ENCODE measurements around the gene MUC6.

DNA sequence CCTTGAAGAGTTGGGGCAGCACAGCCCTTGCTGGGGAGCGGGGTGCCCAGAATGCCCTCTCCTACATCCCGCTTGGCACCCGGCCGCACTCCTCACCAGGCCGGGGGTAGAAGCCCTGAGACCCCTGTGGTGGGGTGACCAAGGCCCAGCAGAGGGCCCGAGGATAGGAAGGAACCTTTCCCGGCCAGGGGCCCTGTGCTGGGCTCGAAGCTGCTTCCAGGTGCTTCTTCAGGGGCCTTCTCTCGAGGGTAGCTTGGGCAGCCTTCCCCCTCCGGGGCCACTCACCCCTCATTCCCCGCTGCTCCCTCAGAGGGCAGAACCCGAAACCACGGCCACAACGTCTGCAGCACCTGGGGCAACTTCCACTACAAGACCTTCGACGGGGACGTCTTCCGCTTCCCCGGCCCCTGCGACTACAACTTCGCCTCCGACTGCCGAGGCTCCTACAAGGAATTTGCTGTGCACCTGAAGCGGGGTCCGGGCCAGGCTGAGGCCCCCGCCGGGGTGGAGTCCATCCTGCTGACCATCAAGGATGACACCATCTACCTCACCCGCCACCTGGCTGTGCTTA, 38.9 kb upstream of the MUC6 start:
- TF ChIP-seq, protein P1, sequence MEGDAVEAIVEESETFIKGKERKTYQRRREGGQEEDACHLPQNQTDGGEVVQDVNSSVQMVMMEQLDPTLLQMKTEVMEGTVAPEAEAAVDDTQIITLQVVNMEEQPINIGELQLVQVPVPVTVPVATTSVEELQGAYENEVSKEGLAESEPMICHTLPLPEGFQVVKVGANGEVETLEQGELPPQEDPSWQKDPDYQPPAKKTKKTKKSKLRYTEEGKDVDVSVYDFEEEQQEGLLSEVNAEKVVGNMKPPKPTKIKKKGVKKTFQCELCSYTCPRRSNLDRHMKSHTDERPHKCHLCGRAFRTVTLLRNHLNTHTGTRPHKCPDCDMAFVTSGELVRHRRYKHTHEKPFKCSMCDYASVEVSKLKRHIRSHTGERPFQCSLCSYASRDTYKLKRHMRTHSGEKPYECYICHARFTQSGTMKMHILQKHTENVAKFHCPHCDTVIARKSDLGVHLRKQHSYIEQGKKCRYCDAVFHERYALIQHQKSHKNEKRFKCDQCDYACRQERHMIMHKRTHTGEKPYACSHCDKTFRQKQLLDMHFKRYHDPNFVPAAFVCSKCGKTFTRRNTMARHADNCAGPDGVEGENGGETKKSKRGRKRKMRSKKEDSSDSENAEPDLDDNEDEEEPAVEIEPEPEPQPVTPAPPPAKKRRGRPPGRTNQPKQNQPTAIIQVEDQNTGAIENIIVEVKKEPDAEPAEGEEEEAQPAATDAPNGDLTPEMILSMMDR (IDR thresholded peaks at IDR 0.05 in 4 of 5, conservative IDR thresholded peaks at IDR 0.05 in 1 of 5), result no peak
- TF ChIP-seq POLR2A (IDR thresholded peaks at IDR 0.05), result no peak
